CD4-positive, alpha-beta T cell (primary cell): ENCODE results near the gene TRPM4. TPM values are rescaled to one million over a fixed set of nuclear protein-coding genes. Genes with fewer than 3 reads are reported as not detected.

Source experiments
- ATAC-seq: fragments of 200-7000 bp; cut with Tn5 transposase; one replicate; pipeline ENCODE4 v1.10.0; 2022; ENCODE audit warnings: mild to moderate bottlenecking; ENCODE audit not compliant: poor library complexity
- CTCF ChIA-PET: fragments of 350-600 bp; sonication (Branson Sonifier 250); formaldehyde crosslinking; loops from one replicate; lab custom pipeline; 2021; ENCODE audit warnings: antibody characterized with exemption, inconsistent platforms; lab: Charles Lee
- POLR2A ChIA-PET: fragments of 350-600 bp; sonication (Branson Sonifier 250); formaldehyde crosslinking; loops from one replicate; lab custom pipeline; 2021; ENCODE audit warnings: antibody characterized with exemption, inconsistent platforms; lab: Charles Lee
- DNase-seq, 14 experiments: peaks; one replicate each; pipeline ENCODE4 v3.0.0-alpha.2; 2013 to 2020; ENCODE audit warnings: mixed read lengths in 2 of 14
- H3K27ac ChIP-seq, 2 donors: one replicate each; pipeline versions ENCODE4 v1.5.1 to v1.7.0; 2013; ENCODE audit warnings: low read length in 2 of 2, low read depth in 1 of 2, mild to moderate bottlenecking in 1 of 2
- H3K27me3 ChIP-seq, 2 experiments: 1 replicate in 1 of 2; 2 replicates in 1 of 2; pipeline versions ENCODE4 v1.6.1 to v1.7.0; 2013; ENCODE audit warnings: low read length in 2 of 2, control low read depth in 1 of 2, mild to moderate bottlenecking in 1 of 2, moderate library complexity in 1 of 2; ENCODE audit not compliant: insufficient read depth in 2 of 2, control insufficient read depth in 1 of 2
- H3K36me3 ChIP-seq: one replicate; pipeline ENCODE4 v1.6.1; 2013; ENCODE audit warnings: low read length, control low read depth; ENCODE audit not compliant: insufficient read depth
- H3K4me1 ChIP-seq: one replicate; pipeline ENCODE4 v1.6.1; 2013; ENCODE audit warnings: low read length, control low read depth; ENCODE audit not compliant: insufficient read depth
- H3K4me3 ChIP-seq: one replicate; pipeline ENCODE4 v1.5.1; 2013; ENCODE audit warnings: mild to moderate bottlenecking, low read length, moderate library complexity
- H3K9me3 ChIP-seq, 2 experiments: 1 replicate in 1 of 2; 2 replicates in 1 of 2; pipeline versions ENCODE4 v1.6.1 to v1.7.0; 2013; ENCODE audit warnings: low read length in 2 of 2, mild to moderate bottlenecking in 2 of 2, control low read depth in 1 of 2, moderate library complexity in 1 of 2; ENCODE audit not compliant: control insufficient read depth in 1 of 2, insufficient read depth in 1 of 2
- H3K27ac Mint-ChIP-seq: one replicate; pipeline ENCODE4 v1.8.0; 2020; ENCODE audit warnings: mixed read lengths
- H3K27me3 Mint-ChIP-seq: one replicate; pipeline ENCODE4 v1.8.0; 2021; ENCODE audit warnings: mixed read lengths
- H3K36me3 Mint-ChIP-seq: one replicate; pipeline ENCODE4 v1.8.0; 2021; ENCODE audit warnings: low read depth, mixed read lengths
- H3K4me1 Mint-ChIP-seq: one replicate; pipeline ENCODE4 v1.8.0; 2021; ENCODE audit warnings: low read depth, mixed read lengths
- H3K4me3 Mint-ChIP-seq: one replicate; pipeline ENCODE4 v1.8.0; 2020; ENCODE audit warnings: mild to moderate bottlenecking, mixed read lengths
- H3K9me3 Mint-ChIP-seq: one replicate; pipeline ENCODE4 v1.8.0; 2020; ENCODE audit warnings: mixed read lengths
- CTCF ChIP-seq: fragments of 200-600 bp; IDR thresholded peaks from one replicate; pipeline ENCODE4 v1.8.0; 2022; ENCODE audit warnings: antibody characterized with exemption, mild to moderate bottlenecking
- intact Hi-C, 2 experiments: fragments of 100-400 bp; cut with DNase I in 1 of 2; cut with micrococcal nuclease in 1 of 2; formaldehyde crosslinking; loops; one replicate each; pipeline versions ENCODE4 v1.15.1 to v1.9.0; 2023 to 2025; cut with DNase I, micrococcal nuclease
- total RNA-seq, 174 experiments: library from RNA in 2 of 174; stranded (reverse) in 2 of 174; gene quantifications; one replicate each; pipeline ENCODE4 v1.2.3 and lab custom pipeline; 2021 to 2026

Gene TRPM4
- total RNA-seq, 2 experiments from 2014 or later = not detected

- ChIA-PET CTCF (no interaction called here), POLR2A (no interaction called here)
- Histone ChIP-seq H3K27ac (no peak overlapping the region), H3K4me3 (no peak overlapping the region), H3K36me3 (no peaks in the 10 kb centered on the region), H3K4me1 (peaks cover 11% of the 10 kb centered on the region), H3K27me3 (peaks cover 0 to 3% of the 10 kb centered on the region in 2 experiments), H3K9me3 (peaks cover 0 to 5% of the 10 kb centered on the region in 2 experiments)
- H3K27me3 Mint-ChIP-seq = peaks cover 12% of the 10 kb centered on the region
- TF ChIP-seq CTCF = no peak
- H3K9me3 Mint-ChIP-seq = no peaks in the 10 kb centered on the region
- DNase-seq (no peak), ATAC-seq (no peak)
- no peak overlapping the region for H3K4me3 Mint-ChIP-seq
- H3K27ac Mint-ChIP-seq = no peak overlapping the region
- intact Hi-C loops = no loop called here
- peaks cover 8% of the 10 kb centered on the region for H3K4me1 Mint-ChIP-seq
- no peaks in the 10 kb centered on the region for H3K36me3 Mint-ChIP-seq
Measured at GRCh38 chr19:49214701-49215100, 57.1 kb downstream of the TRPM4 start.

- no peak overlapping the region for H3K4me3 ChIP-seq
- Mint-ChIP-seq H3K36me3 (no peaks in the 10 kb centered on the region), H3K9me3 (no peaks in the 10 kb centered on the region), H3K27me3 (peaks cover 4% of the 10 kb centered on the region), H3K4me1 (no peaks in the 10 kb centered on the region), H3K27ac (no peak overlapping the region), H3K4me3 (no peak overlapping the region)
- ChIA-PET CTCF (interaction anchor here (0.8 kb wide), 1 partner anchor 17 kb away, joined by 3 read pairs; no protein-coding TSS in a partner anchor), POLR2A (no interaction called here)
- ATAC-seq (no peak), DNase-seq (no peak)
- peaks cover 5% of the 10 kb centered on the region for H3K4me1 ChIP-seq
- H3K9me3 ChIP-seq = no peaks in the 10 kb centered on the region
- peaks cover 0 to 2% of the 10 kb centered on the region in 2 experiments for H3K27me3 ChIP-seq
- TF ChIP-seq CTCF = no peak
- no peak overlapping the region for H3K27ac ChIP-seq
- H3K36me3 ChIP-seq = no peaks in the 10 kb centered on the region
- intact Hi-C loops = no loop called here
Measured at GRCh38 chr19:49216071-49216470, 58.5 kb downstream of the TRPM4 start.

- Histone ChIP-seq H3K9me3 (no peaks in the 10 kb centered on the region), H3K27me3 (peaks cover 0 to under 1% of the 10 kb centered on the region in 2 experiments), H3K4me3 (no peak overlapping the region), H3K27ac (no peak overlapping the region), H3K36me3 (no peaks in the 10 kb centered on the region), H3K4me1 (peaks cover 1% of the 10 kb centered on the region)
- no peak for ATAC-seq
- intact Hi-C loops = no loop called here
- peaks cover 5% of the 10 kb centered on the region for H3K27me3 Mint-ChIP-seq
- no peak overlapping the region for H3K4me3 Mint-ChIP-seq
- no peaks in the 10 kb centered on the region for H3K36me3 Mint-ChIP-seq
- POLR2A ChIA-PET = no interaction called here
- no peak overlapping the region for H3K27ac Mint-ChIP-seq
- no peak for TF ChIP-seq CTCF
- CTCF ChIA-PET = no interaction called here
- no peaks in the 10 kb centered on the region for H3K9me3 Mint-ChIP-seq
- H3K4me1 Mint-ChIP-seq = no peaks in the 10 kb centered on the region
- no peak for DNase-seq
Measured at GRCh38 chr19:49217382-49217781, 59.8 kb downstream of the TRPM4 start.
